Caco-2 (cell line): ENCODE data around the gene ATP5F1B. TPM values are rescaled to one million over a fixed set of nuclear protein-coding genes. Genes with fewer than 3 reads are reported as not detected.

Source experiments
- BruUV-seq: library from RNA; stranded (reverse); fragments of 400-500 nt; replicated peaks from 2 replicates; lab custom pipeline; 2021; lab: Mats Ljungman, UMichigan
- CTCF ChIA-PET: fragments of 300-600 bp; sonication (Branson Sonifier 250); formaldehyde crosslinking; loops from one replicate; lab custom pipeline; 2022; ENCODE audit warnings: antibody characterized with exemption; lab: Charles Lee
- POLR2A ChIA-PET: fragments of 300-600 bp; sonication (Branson Sonifier 250); formaldehyde crosslinking; loops from one replicate; lab custom pipeline; 2022; ENCODE audit warnings: antibody characterized with exemption; lab: Charles Lee
- DNase-seq, 2 experiments: peaks; one replicate each; pipeline versions ENCODE4 v3.0.0 to v3.0.0-alpha.2; 2020 to 2022
- H3K27me3 ChIP-seq: replicated peaks from 2 replicates; pipeline ENCODE4 v1.6.0; 2011; ENCODE audit warnings: low read length; ENCODE audit not compliant: control insufficient read depth, insufficient read depth
- H3K36me3 ChIP-seq: 2 replicates; pipeline ENCODE4 v1.5.1; 2011; ENCODE audit warnings: low read length; ENCODE audit not compliant: control insufficient read depth, insufficient read depth
- H3K4me1 ChIP-seq: fragments of 250-450 bp; sonication (Bioruptor Pico); 2 replicates; pipeline ENCODE4 v1.5.1; 2020; ENCODE audit warnings: mild to moderate bottlenecking
- H3K4me3 ChIP-seq: 2 replicates; pipeline ENCODE4 v1.5.1; 2011; ENCODE audit warnings: low read depth, mild to moderate bottlenecking, control low read depth, low read length
- H3K9me3 ChIP-seq: fragments of 250-450 bp; sonication (Bioruptor Pico); 2 replicates; pipeline ENCODE4 v1.5.1; 2020; ENCODE audit warnings: mild to moderate bottlenecking, moderate library complexity
- H3K27ac Mint-ChIP-seq: one replicate; pipeline ENCODE4 v1.8.0; 2022; ENCODE audit warnings: mixed read lengths; ENCODE audit not compliant: unreplicated experiment
- H3K27me3 Mint-ChIP-seq: one replicate; pipeline ENCODE4 v1.8.0; 2022; ENCODE audit warnings: mixed read lengths; ENCODE audit not compliant: insufficient read depth, unreplicated experiment
- H3K36me3 Mint-ChIP-seq: one replicate; pipeline ENCODE4 v1.8.0; 2022; ENCODE audit warnings: mild to moderate bottlenecking, mixed read lengths; ENCODE audit not compliant: insufficient read depth, unreplicated experiment
- H3K4me1 Mint-ChIP-seq: one replicate; pipeline ENCODE4 v1.8.0; 2022; ENCODE audit warnings: low read depth, mixed read lengths; ENCODE audit not compliant: unreplicated experiment
- H3K4me3 Mint-ChIP-seq: one replicate; pipeline ENCODE4 v1.8.0; 2022; ENCODE audit warnings: mild to moderate bottlenecking, moderate library complexity, mixed read lengths; ENCODE audit not compliant: unreplicated experiment
- H3K9me3 Mint-ChIP-seq: one replicate; pipeline ENCODE4 v1.8.0; 2022; ENCODE audit warnings: mixed read lengths; ENCODE audit not compliant: unreplicated experiment
- CTCF ChIP-seq, 2 experiments: fragments of 200-600 bp in 1 of 2; IDR thresholded peaks; 1 replicate in 1 of 2; 2 replicates in 1 of 2; pipeline versions ENCODE4 v1.5.1 to v1.8.0; 2011 to 2022; ENCODE audit warnings: antibody characterized with exemption in 1 of 2, control low read depth in 1 of 2, inconsistent platforms in 1 of 2, low read depth in 1 of 2, low read length in 1 of 2, mild to moderate bottlenecking in 1 of 2, moderate library complexity in 1 of 2; ENCODE audit not compliant: insufficient read depth in 1 of 2, severe bottlenecking in 1 of 2, unreplicated experiment in 1 of 2
- intact Hi-C: fragments of 100-400 bp; cut with micrococcal nuclease; formaldehyde crosslinking; loops from one replicate; pipeline ENCODE4 v1.10.0; 2022; ENCODE audit not compliant: unreplicated experiment
- total RNA-seq: library from RNA; stranded (reverse); gene quantifications from 2 replicates; pipeline ENCODE4 v1.2.3, GENCODE V29; 2022

The ATP5F1B gene
- total RNA-seq, 1 experiment from 2014 or later = 740 TPM

GRCh38 chr12:56684745-56685359 lies 39.1 kb upstream of the ATP5F1B start:
- CTCF ChIA-PET = interaction anchor here (0.7 to 1.1 kb wide), 2 partner anchors 48 kb away, joined by 3 to 4 read pairs; no protein-coding TSS in a partner anchor
- Histone ChIP-seq H3K9me3 (no peaks in the 10 kb centered on the region), H3K4me3 (no peak overlapping the region), H3K4me1 (no peaks in the 10 kb centered on the region), H3K36me3 (no peaks in the 10 kb centered on the region), H3K27me3 (no peaks in the 10 kb centered on the region)
- BruUV-seq = no TSS peak
- Mint-ChIP-seq H3K27ac (no peak overlapping the region), H3K27me3 (no peaks in the 10 kb centered on the region), H3K36me3 (peaks cover 93% of the 10 kb centered on the region), H3K4me3 (peak overlapping the region; percentile 42), H3K9me3 (no peaks in the 10 kb centered on the region), H3K4me1 (no peaks in the 10 kb centered on the region)
- no peak for TF ChIP-seq CTCF (IDR thresholded peaks at IDR 0.05; ENCODE audit: insufficient read depth in 1 of 2, low read depth in 1 of 2, low read length in 1 of 2, severe bottlenecking in 1 of 2, unreplicated experiment in 1 of 2)
- intact Hi-C loops = no loop called here
- POLR2A ChIA-PET = interaction anchor here (0.7 kb wide), 1 partner anchor 40 kb away, joined by 3 read pairs; the partner anchor contains the start of gene NACA
- DNase-seq = no peak

- Mint-ChIP-seq H3K9me3 (no peaks in the 10 kb centered on the region), H3K4me1 (no peaks in the 10 kb centered on the region), H3K36me3 (peaks cover 91% of the 10 kb centered on the region), H3K27ac (no peak overlapping the region), H3K4me3 (no peak overlapping the region), H3K27me3 (no peaks in the 10 kb centered on the region)
- POLR2A ChIA-PET = no interaction called here
- TF ChIP-seq CTCF (IDR thresholded peaks at IDR 0.05; ENCODE audit: insufficient read depth in 1 of 2, low read depth in 1 of 2, low read length in 1 of 2, severe bottlenecking in 1 of 2, unreplicated experiment in 1 of 2) = no peak
- Histone ChIP-seq H3K9me3 (no peaks in the 10 kb centered on the region), H3K4me1 (peaks cover 6% of the 10 kb centered on the region; the same call in 1 of the 2 replicates), H3K36me3 (0 out of 2 replicates have a peak, but pooled peaks cover 2% of the 10 kb centered on the region), H3K27me3 (no peaks in the 10 kb centered on the region), H3K4me3 (no peak overlapping the region)
- no peak for DNase-seq
- intact Hi-C loops = no loop called here
- BruUV-seq = no TSS peak
- CTCF ChIA-PET = interaction anchor here (0.6 kb wide), 1 partner anchor 9 kb away, joined by 3 read pairs; no protein-coding TSS in a partner anchor
These were observed 36.5 kb upstream of the ATP5F1B start for GRCh38 chr12:56682323-56682722.

GRCh38 chr12:56679883-56680575 lies 34.2 kb upstream of the ATP5F1B start:
- H3K36me3 Mint-ChIP-seq = peaks cover 83% of the 10 kb centered on the region
- TF ChIP-seq CTCF (IDR thresholded peaks at IDR 0.05; ENCODE audit: insufficient read depth in 1 of 2, low read depth in 1 of 2, low read length in 1 of 2, severe bottlenecking in 1 of 2, unreplicated experiment in 1 of 2) = no peak
- no TSS peak for BruUV-seq
- Histone ChIP-seq H3K4me1 (peaks cover 8% of the 10 kb centered on the region; the same call in 1 of the 2 replicates), H3K9me3 (no peaks in the 10 kb centered on the region), H3K4me3 (no peak overlapping the region), H3K36me3 (0 out of 2 replicates have a peak, but pooled peaks cover 2% of the 10 kb centered on the region), H3K27me3 (no peaks in the 10 kb centered on the region)
- no peaks in the 10 kb centered on the region for H3K4me1 Mint-ChIP-seq
- no peak overlapping the region for H3K27ac Mint-ChIP-seq
- CTCF ChIA-PET = no interaction called here
- POLR2A ChIA-PET = interaction anchor here (0.6 to 1.5 kb wide), 3 partner anchors 8 to 529 kb away, joined by 3 to 4 read pairs (median 4); partner anchors contain the start of gene PTGES3
- no peak for DNase-seq
- H3K9me3 Mint-ChIP-seq = no peaks in the 10 kb centered on the region
- no peak overlapping the region for H3K4me3 Mint-ChIP-seq
- intact Hi-C loops = no loop called here
- no peaks in the 10 kb centered on the region for H3K27me3 Mint-ChIP-seq
